ENCODE measurements around the gene CACNA1H. TPM values are rescaled to one million over a fixed set of nuclear protein-coding genes. Genes with fewer than 3 reads are reported as not detected.

Gene CACNA1H
- total RNA-seq, 1 experiment from 2014 or later: 24.3 TPM

DNA sequence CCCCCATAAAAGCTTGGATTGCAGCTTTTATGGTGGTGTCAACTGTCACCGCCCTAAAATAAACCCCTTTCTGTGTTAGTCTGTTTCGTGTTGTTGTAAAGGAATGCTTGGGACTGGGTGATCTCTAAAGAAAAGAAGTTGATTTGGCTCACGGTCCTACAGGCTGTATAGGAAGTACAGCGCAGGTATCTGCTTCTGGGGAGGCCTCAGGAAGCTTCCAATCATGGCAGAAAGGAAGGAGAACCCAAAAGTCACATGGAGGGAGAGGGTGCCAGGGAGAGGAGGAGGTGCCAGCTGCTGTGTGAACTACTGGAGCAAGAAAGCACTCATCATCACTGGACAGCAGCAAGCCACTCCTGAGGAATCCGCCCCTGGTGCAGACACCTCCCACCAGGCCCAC lies 5.9 kb upstream of the CACNA1H start:
- Histone ChIP-seq H3K27me3 (ENCODE audit: insufficient read depth, low read length) (no peaks in the 10 kb centered on the region), H3K79me2 (ENCODE audit: insufficient read depth, low read length) (no peaks in the 10 kb centered on the region), H3K9me2 (ENCODE audit: insufficient read depth) (no peaks in the 10 kb centered on the region), H3K27ac (ENCODE audit: low read depth, low read length) (no peak overlapping the region), H3K4me1 (ENCODE audit: control insufficient read depth in 1 of 2, insufficient read depth in 2 of 2, low read length in 2 of 2) (peaks cover 19 to 25% of the 10 kb centered on the region in 2 experiments), H2AFZ (ENCODE audit: low read depth, low read length, poor library complexity, severe bottlenecking) (no peak overlapping the region), H3K9ac (ENCODE audit: low read length) (no peak overlapping the region), H3K4me3 (replicated peaks in 1 of 2; ENCODE audit: low read depth in 1 of 2, low read length in 2 of 2) (no peak overlapping the region), H3K36me3 (ENCODE audit: control insufficient read depth in 1 of 2, insufficient read depth in 2 of 2, low read length in 2 of 2) (no peaks in the 10 kb centered on the region), H3K9me3 (ENCODE audit: control insufficient read depth in 1 of 2, insufficient read depth in 1 of 2, low read depth in 1 of 2, low read length in 2 of 2) (peaks cover 0 to 6% of the 10 kb centered on the region in 2 experiments; a peak in 1 of 4 replicates), H3K4me2 (ENCODE audit: low read length) (no peak overlapping the region), H4K20me1 (ENCODE audit: insufficient read depth) (no peaks in the 10 kb centered on the region)
- intact Hi-C loops (cut with micrococcal nuclease): no loop called here
- RAD21 ChIA-PET (ENCODE audit: low non-redundant PET in 1 of 2, low total read pairs in 2 of 2, uncharacterized antibody in 2 of 2, unreplicated experiment in 2 of 2): no interaction called here
- BruUV-seq (replicated peaks): no TSS peak
- TF ChIP-seq FOSL1 (IDR thresholded peaks at IDR 0.05; ENCODE audit: low read depth): no peak
- TF ChIP-seq YY1 (IDR thresholded peaks at IDR 0.05; ENCODE audit: extremely low read depth, insufficient replicate concordance, low read depth, low read length): no peak
- no peak for TF ChIP-seq TCF7L2 (IDR thresholded peaks at IDR 0.05; ENCODE audit: borderline replicate concordance, extremely low read depth, insufficient read depth, insufficient read length)
- no peak for TF ChIP-seq CEBPB (IDR thresholded peaks at IDR 0.05; ENCODE audit: low read depth)
- no peak for ATAC-seq
- CTCF ChIA-PET: no interaction called here
- DNase-seq (ENCODE audit: low read depth, low spot score): no peak
- POLR2A ChIA-PET: interaction anchor here (0.7 kb wide), 1 partner anchor 12 kb away, joined by 4 read pairs; no protein-coding TSS in a partner anchor

DNA sequence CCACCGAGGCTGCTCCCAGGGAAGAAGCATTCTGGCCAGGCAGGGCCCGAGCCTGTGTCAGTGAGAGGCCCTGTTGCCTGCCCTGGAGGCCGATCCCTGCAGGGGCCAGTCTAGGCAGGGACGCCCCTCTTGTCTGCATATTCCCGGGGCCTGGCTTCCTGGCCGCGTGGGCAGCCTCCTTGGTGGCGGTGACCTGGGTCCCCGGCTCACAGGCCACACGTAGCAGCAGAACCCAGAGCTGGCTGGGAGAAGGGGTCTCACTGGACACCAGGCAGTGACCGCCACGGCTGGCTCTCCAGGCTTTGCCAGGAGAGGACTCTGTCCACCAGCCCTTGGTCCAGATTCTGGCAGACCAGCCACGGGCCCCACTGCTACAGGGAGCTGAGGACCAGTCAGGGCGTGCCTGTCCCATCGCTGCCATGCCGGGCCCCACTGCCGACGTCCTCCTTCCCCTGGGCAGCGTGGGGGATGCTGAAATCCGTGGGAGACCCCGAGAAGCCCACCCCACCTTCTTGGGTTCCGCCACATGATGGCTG lies 3.7 kb upstream of the CACNA1H start:
- Histone ChIP-seq H3K79me2 (ENCODE audit: insufficient read depth, low read length) (no peaks in the 10 kb centered on the region; the same call in 1 of the 2 replicates), H3K36me3 (ENCODE audit: control insufficient read depth in 1 of 2, insufficient read depth in 2 of 2, low read length in 2 of 2) (no peaks in the 10 kb centered on the region), H3K4me2 (ENCODE audit: low read length) (no peak overlapping the region), H3K9me3 (ENCODE audit: control insufficient read depth in 1 of 2, insufficient read depth in 1 of 2, low read depth in 1 of 2, low read length in 2 of 2) (peaks cover 0 to 6% of the 10 kb centered on the region in 2 experiments; a peak in 1 of 4 replicates), H3K9ac (ENCODE audit: low read length) (no peak overlapping the region), H3K27me3 (ENCODE audit: insufficient read depth, low read length) (no peaks in the 10 kb centered on the region), H3K9me2 (ENCODE audit: insufficient read depth) (no peaks in the 10 kb centered on the region), H2AFZ (ENCODE audit: low read depth, low read length, poor library complexity, severe bottlenecking) (no peak overlapping the region), H3K4me1 (ENCODE audit: control insufficient read depth in 1 of 2, insufficient read depth in 2 of 2, low read length in 2 of 2) (peaks cover 23 to 28% of the 10 kb centered on the region in 2 experiments), H3K27ac (ENCODE audit: low read depth, low read length) (no peak overlapping the region), H4K20me1 (ENCODE audit: insufficient read depth) (no peaks in the 10 kb centered on the region), H3K4me3 (replicated peaks in 1 of 2; ENCODE audit: low read depth in 1 of 2, low read length in 2 of 2) (no peak overlapping the region)
- no peak for DNase-seq (ENCODE audit: low read depth, low spot score)
- ATAC-seq: no peak
- no TSS peak for BruUV-seq (replicated peaks)
- CTCF ChIA-PET: no interaction called here
- RAD21 ChIA-PET (ENCODE audit: low non-redundant PET in 1 of 2, low total read pairs in 2 of 2, uncharacterized antibody in 2 of 2, unreplicated experiment in 2 of 2): no interaction called here
- POLR2A ChIA-PET: no interaction called here
- TF ChIP-seq FOSL1 (IDR thresholded peaks at IDR 0.05; ENCODE audit: low read depth): no peak
- TF ChIP-seq POLR2A (IDR thresholded peaks at IDR 0.05; ENCODE audit: borderline replicate concordance, extremely low read depth, insufficient read depth, insufficient read length): no peak
- TF ChIP-seq, protein P1, sequence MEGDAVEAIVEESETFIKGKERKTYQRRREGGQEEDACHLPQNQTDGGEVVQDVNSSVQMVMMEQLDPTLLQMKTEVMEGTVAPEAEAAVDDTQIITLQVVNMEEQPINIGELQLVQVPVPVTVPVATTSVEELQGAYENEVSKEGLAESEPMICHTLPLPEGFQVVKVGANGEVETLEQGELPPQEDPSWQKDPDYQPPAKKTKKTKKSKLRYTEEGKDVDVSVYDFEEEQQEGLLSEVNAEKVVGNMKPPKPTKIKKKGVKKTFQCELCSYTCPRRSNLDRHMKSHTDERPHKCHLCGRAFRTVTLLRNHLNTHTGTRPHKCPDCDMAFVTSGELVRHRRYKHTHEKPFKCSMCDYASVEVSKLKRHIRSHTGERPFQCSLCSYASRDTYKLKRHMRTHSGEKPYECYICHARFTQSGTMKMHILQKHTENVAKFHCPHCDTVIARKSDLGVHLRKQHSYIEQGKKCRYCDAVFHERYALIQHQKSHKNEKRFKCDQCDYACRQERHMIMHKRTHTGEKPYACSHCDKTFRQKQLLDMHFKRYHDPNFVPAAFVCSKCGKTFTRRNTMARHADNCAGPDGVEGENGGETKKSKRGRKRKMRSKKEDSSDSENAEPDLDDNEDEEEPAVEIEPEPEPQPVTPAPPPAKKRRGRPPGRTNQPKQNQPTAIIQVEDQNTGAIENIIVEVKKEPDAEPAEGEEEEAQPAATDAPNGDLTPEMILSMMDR (IDR thresholded peaks at IDR 0.05 in 2 of 3, conservative IDR thresholded peaks at IDR 0.05 in 1 of 3; ENCODE audit: borderline replicate concordance in 1 of 3, insufficient read depth in 1 of 3, low read depth in 2 of 3, low read length in 2 of 3): no peak
- TF ChIP-seq, protein P2, sequence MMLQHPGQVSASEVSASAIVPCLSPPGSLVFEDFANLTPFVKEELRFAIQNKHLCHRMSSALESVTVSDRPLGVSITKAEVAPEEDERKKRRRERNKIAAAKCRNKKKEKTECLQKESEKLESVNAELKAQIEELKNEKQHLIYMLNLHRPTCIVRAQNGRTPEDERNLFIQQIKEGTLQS (IDR thresholded peaks at IDR 0.05): no peak
- intact Hi-C loops (cut with micrococcal nuclease): no loop called here
